H9 (cell line): Measurements from ENCODE around the gene MAL. TPM values are rescaled to one million over a fixed set of nuclear protein-coding genes. Genes with fewer than 3 reads are reported as not detected.

Experiments used
- DNase-seq: peaks from one replicate; pipeline ENCODE4 v3.0.0-alpha.2; 2017
- H2AFZ ChIP-seq: one replicate; pipeline ENCODE4 v1.6.1; 2013; ENCODE audit warnings: mild to moderate bottlenecking, low read length, control low read depth, moderate library complexity
- H2AK5ac ChIP-seq: 2 replicates; pipeline ENCODE4 v1.6.1; 2013; ENCODE audit warnings: low read length, control low read depth, mixed read lengths; ENCODE audit not compliant: insufficient read length
- H2BK120ac ChIP-seq: one replicate; pipeline ENCODE4 v1.6.1; 2013; ENCODE audit warnings: low read depth, mild to moderate bottlenecking, low read length, control low read depth, inconsistent platforms; ENCODE audit not compliant: poor library complexity, severe bottlenecking
- H2BK12ac ChIP-seq: 2 replicates; pipeline ENCODE4 v1.6.1; 2013; ENCODE audit warnings: low read length, control low read depth, mixed read lengths, low read depth; ENCODE audit not compliant: insufficient read length
- H2BK15ac ChIP-seq: 2 replicates; pipeline ENCODE4 v1.6.1; 2013; ENCODE audit warnings: low read depth, low read length, control low read depth
- H2BK20ac ChIP-seq: one replicate; pipeline ENCODE4 v1.6.1; 2013; ENCODE audit warnings: low read depth, mild to moderate bottlenecking, low read length, control low read depth, inconsistent platforms; ENCODE audit not compliant: poor library complexity, severe bottlenecking
- H2BK5ac ChIP-seq: 2 replicates; pipeline ENCODE4 v1.6.1; 2013; ENCODE audit warnings: low read length, control low read depth, mixed read lengths; ENCODE audit not compliant: insufficient read length
- H3K14ac ChIP-seq: 2 replicates; pipeline ENCODE4 v1.6.1; 2013; ENCODE audit warnings: low read length, control low read depth; ENCODE audit not compliant: insufficient read depth
- H3K18ac ChIP-seq: 2 replicates; pipeline ENCODE4 v1.6.1; 2013; ENCODE audit warnings: low read depth, mild to moderate bottlenecking, mixed read lengths, low read length, control low read depth; ENCODE audit not compliant: insufficient read length
- H3K23ac ChIP-seq: 2 replicates; pipeline ENCODE4 v1.6.1; 2013; ENCODE audit warnings: low read length, control low read depth, mixed read lengths, low read depth; ENCODE audit not compliant: insufficient read length
- H3K23me2 ChIP-seq: 2 replicates; pipeline ENCODE4 v1.6.1; 2013; ENCODE audit warnings: low read depth, mild to moderate bottlenecking, mixed read lengths, low read length, control low read depth; ENCODE audit not compliant: insufficient read length, poor library complexity, severe bottlenecking
- H3K27ac ChIP-seq: 2 replicates; pipeline ENCODE4 v1.5.1; 2013; ENCODE audit warnings: low read length, control low read depth, mixed read lengths, low read depth; ENCODE audit not compliant: insufficient read length
- H3K27me3 ChIP-seq: 2 replicates; pipeline ENCODE4 v1.6.1; 2013; ENCODE audit warnings: low read length, control low read depth, inconsistent platforms; ENCODE audit not compliant: insufficient read depth
- H3K4ac ChIP-seq: 2 replicates; pipeline ENCODE4 v1.6.1; 2013; ENCODE audit warnings: low read depth, mild to moderate bottlenecking, control low read depth, inconsistent platforms, low read length, moderate library complexity
- H3K4me1 ChIP-seq: 2 replicates; pipeline ENCODE4 v1.6.1; 2013; ENCODE audit warnings: low read length, control low read depth, inconsistent platforms; ENCODE audit not compliant: insufficient read depth
- H3K4me2 ChIP-seq: 2 replicates; pipeline ENCODE4 v1.6.1; 2013; ENCODE audit warnings: low read length, control low read depth, mixed read lengths; ENCODE audit not compliant: insufficient read length, insufficient read depth
- H3K56ac ChIP-seq: 2 replicates; pipeline ENCODE4 v1.6.1; 2013; ENCODE audit warnings: low read depth, mild to moderate bottlenecking, mixed read lengths, low read length, control low read depth; ENCODE audit not compliant: insufficient read length
- H3K79me1 ChIP-seq: 2 replicates; pipeline ENCODE4 v1.6.1; 2013; ENCODE audit warnings: low read depth, mild to moderate bottlenecking, moderate library complexity, low read length, control low read depth, inconsistent platforms; ENCODE audit not compliant: insufficient read depth, poor library complexity, severe bottlenecking
- H3K79me2 ChIP-seq: 2 replicates; pipeline ENCODE4 v1.6.1; 2013; ENCODE audit warnings: low read length, control low read depth, inconsistent platforms; ENCODE audit not compliant: insufficient read depth
- H3K9ac ChIP-seq: 2 replicates; pipeline ENCODE4 v1.6.1; 2013; ENCODE audit warnings: low read length, control low read depth, mixed read lengths; ENCODE audit not compliant: insufficient read length; ENCODE audit errors: extremely low read depth
- H3K9me3 ChIP-seq: one replicate; pipeline ENCODE4 v1.6.1; 2013; ENCODE audit warnings: low read depth, low read length, inconsistent platforms; ENCODE audit not compliant: control insufficient read depth
- H3T11ph ChIP-seq: one replicate; pipeline ENCODE4 v1.6.1; 2013; ENCODE audit warnings: mild to moderate bottlenecking, low read length, control low read depth, inconsistent platforms
- H4K20me1 ChIP-seq: one replicate; pipeline ENCODE4 v1.6.1; 2013; ENCODE audit not compliant: control insufficient read depth, insufficient read length, insufficient read depth
- H4K5ac ChIP-seq: 2 replicates; pipeline ENCODE4 v1.6.1; 2013; ENCODE audit warnings: low read depth, mild to moderate bottlenecking, mixed read lengths, low read length, control low read depth; ENCODE audit not compliant: insufficient read length
- H4K8ac ChIP-seq: replicated peaks from 2 replicates; pipeline ENCODE4 v1.6.1; 2013; ENCODE audit warnings: low read length, control low read depth, mixed read lengths, low read depth; ENCODE audit not compliant: insufficient read length
- H4K91ac ChIP-seq: 2 replicates; pipeline ENCODE4 v1.6.1; 2013; ENCODE audit warnings: low read depth, mild to moderate bottlenecking, moderate library complexity, mixed read lengths, low read length, control low read depth; ENCODE audit not compliant: insufficient read length
- H3K27ac Mint-ChIP-seq, 3 experiments: 2 replicates in 2 of 3; 3 replicates in 1 of 3; pipeline ENCODE4 v1.8.0; 2020 to 2021; ENCODE audit warnings: mixed read lengths in 3 of 3, mild to moderate bottlenecking in 1 of 3, moderate library complexity in 1 of 3
- H3K27me3 Mint-ChIP-seq: 2 replicates; pipeline ENCODE4 v1.8.0; 2021; ENCODE audit warnings: low read depth, mild to moderate bottlenecking, moderate library complexity, mixed read lengths
- H3K36me3 Mint-ChIP-seq, 3 experiments: 2 replicates in 2 of 3; 3 replicates in 1 of 3; pipeline ENCODE4 v1.8.0; 2020 to 2021; ENCODE audit warnings: low read depth in 3 of 3, mixed read lengths in 3 of 3; ENCODE audit not compliant: insufficient read depth in 1 of 3
- H3K4me1 Mint-ChIP-seq, 2 experiments: 2 replicates each; pipeline ENCODE4 v1.8.0; 2020; ENCODE audit warnings: mixed read lengths in 2 of 2
- H3K4me3 Mint-ChIP-seq, 2 experiments: 2 replicates in 1 of 2; 3 replicates in 1 of 2; pipeline ENCODE4 v1.8.0; 2020 to 2021; ENCODE audit warnings: mild to moderate bottlenecking in 2 of 2, mixed read lengths in 2 of 2, moderate library complexity in 1 of 2
- H3K9me3 Mint-ChIP-seq, 2 experiments: 2 replicates in 1 of 2; 3 replicates in 1 of 2; pipeline ENCODE4 v1.8.0; 2020; ENCODE audit warnings: mild to moderate bottlenecking in 2 of 2, mixed read lengths in 2 of 2, moderate library complexity in 1 of 2
- CTCF ChIP-seq: fragments of 200-600 bp; sonication (generic); conservative IDR thresholded peaks from 3 replicates; pipeline ENCODE4 v1.8.0; 2021; ENCODE audit warnings: antibody characterized with exemption, mild to moderate bottlenecking
- WGBS: extraction: QIAGEN DNeasy Blood & Tissue Kit; methylation state at CpG from one replicate; pipeline ENCODE4 v1.1.7; 2013; ENCODE audit warnings: missing lambda C conversion rate, low lambda C conversion rate, mixed read lengths; ENCODE audit not compliant: insufficient read length; ENCODE audit errors: extremely low coverage; 5-methylcytosine and 5-hydroxymethylcytosine counted together
- total RNA-seq: library from RNA; stranded (reverse); gene quantifications from 2 replicates; pipeline ENCODE4 v1.2.1, GENCODE V29; 2021

MAL gene
- total RNA-seq, 1 experiment from 2014 or later = not detected

- Histone ChIP-seq H4K5ac (no peak overlapping the region), H3K56ac (no peak overlapping the region), H3K14ac (no peak overlapping the region), H2BK120ac (no peak overlapping the region), H2AK5ac (no peak overlapping the region), H2BK12ac (no peak overlapping the region), H2BK20ac (no peak overlapping the region), H4K8ac (no peak overlapping the region), H3T11ph (no peak overlapping the region), H4K91ac (no peak overlapping the region), H2BK5ac (no peak overlapping the region), H4K20me1 (no peaks in the 10 kb centered on the region), H3K23me2 (no peaks in the 10 kb centered on the region), H3K79me2 (no peaks in the 10 kb centered on the region), H3K4ac (no peak overlapping the region), H3K27ac (no peak overlapping the region), H2AFZ (no peak overlapping the region), H3K27me3 (no peaks in the 10 kb centered on the region), H3K23ac (no peak overlapping the region), H3K4me2 (no peak overlapping the region), H3K4me1 (no peaks in the 10 kb centered on the region), H3K9ac (no peak overlapping the region), H2BK15ac (no peak overlapping the region), H3K9me3 (no peaks in the 10 kb centered on the region), H3K79me1 (no peaks in the 10 kb centered on the region), H3K18ac (no peak overlapping the region)
- Mint-ChIP-seq H3K4me3 (no peak overlapping the region), H3K36me3 (no peaks in the 10 kb centered on the region; a peak in 1 of 7 replicates), H3K27ac (no peak overlapping the region), H3K4me1 (peaks cover 0 to 4% of the 10 kb centered on the region in 2 experiments; a peak in 1 of 4 replicates), H3K9me3 (peaks cover 0 to 6% of the 10 kb centered on the region in 2 experiments; a peak in 1 of 5 replicates), H3K27me3 (peaks cover 54% of the 10 kb centered on the region)
- DNase-seq = no peak
- no CpG with 5 or more reads among the region's 3 CpGs for WGBS
- TF ChIP-seq CTCF = no peak
Measured at GRCh38 chr2:94982675-94983074, 42.8 kb upstream of the MAL start.
